Measurements from ENCODE around the gene EOLA2.
"Not testable (repeated sequence)": the region's sequence is repeated elsewhere in the genome, so short reads cannot be mapped to it uniquely, and the experiment has no call there.

GRCh38 chrX:149931355-149931754 lies 6.9 kb downstream of the EOLA2 start:
- not testable (repeated sequence) for TF ChIP-seq CBFB (IDR thresholded peaks at IDR 0.05; ENCODE audit: low read depth); CTCF (IDR thresholded peaks at IDR 0.05 in 2 of 3, conservative IDR thresholded peaks at IDR 0.05 in 1 of 3; ENCODE audit: control insufficient read depth in 2 of 3, extremely low read depth in 1 of 3, insufficient read depth in 1 of 3, low read depth in 3 of 3, low read length in 3 of 3); SP1 (IDR thresholded peaks at IDR 0.05; ENCODE audit: low read depth, low read length); WRNIP1 (IDR thresholded peaks at IDR 0.05; ENCODE audit: borderline replicate concordance, low read depth, low read length); MAX (IDR thresholded peaks at IDR 0.05; ENCODE audit: low read depth, low read length); PRDM15 (CRISPR knock-in tag; IDR thresholded peaks at IDR 0.05); POLR2AphosphoS5 (IDR thresholded peaks at IDR 0.05; ENCODE audit: low read length); IRF4 (IDR thresholded peaks at IDR 0.05; ENCODE audit: low read depth, low read length)

Data from GM12878 (cell line).